GM12878 (cell line): ENCODE measurements around the gene RPS6KA5.

Experiments used
- ATF7 ChIP-seq: fragments of 450-650 bp; IDR thresholded peaks from 2 replicates; pipeline ENCODE4 v1.6.1; 2016; ENCODE audit warnings: low read depth, mild to moderate bottlenecking
- CHD4 ChIP-seq: fragments of 200-600 bp; sonication (generic); IDR thresholded peaks from 2 replicates; pipeline ENCODE4 v1.6.1; 2016; ENCODE audit warnings: mild to moderate bottlenecking
- KAT2A ChIP-seq: conservative IDR thresholded peaks from 2 replicates; pipeline ENCODE4 v1.6.1; 2011; ENCODE audit warnings: low read depth, low read length; ENCODE audit not compliant: control insufficient read depth
- SMC3 ChIP-seq: IDR thresholded peaks from 2 replicates; pipeline ENCODE4 v1.6.1; 2011; ENCODE audit warnings: low read length, improper control_type of control experiment, borderline replicate concordance
- YBX1 ChIP-seq: fragments of 450-650 bp; IDR thresholded peaks from 2 replicates; pipeline ENCODE4 v1.6.1; 2016; ENCODE audit warnings: antibody characterized with exemption
- ZZZ3 ChIP-seq: IDR thresholded peaks from 2 replicates; pipeline ENCODE4 v1.6.1; 2011; ENCODE audit warnings: low read depth; ENCODE audit not compliant: control insufficient read depth, insufficient read length
- TF ChIP-seq, protein P1 (sequence below), 3 experiments: IDR thresholded peaks in 2 of 3; conservative IDR thresholded peaks in 1 of 3; 2 replicates each; pipeline ENCODE4 v1.5.1; 2011; ENCODE audit warnings: low read depth in 3 of 3, low read length in 3 of 3, mild to moderate bottlenecking in 3 of 3, control low read depth in 2 of 3, moderate library complexity in 2 of 3, inconsistent platforms in 1 of 3, mixed read lengths in 1 of 3; ENCODE audit not compliant: control insufficient read depth in 2 of 3, insufficient read depth in 1 of 3; ENCODE audit errors: extremely low read depth in 1 of 3
- TF ChIP-seq, protein P2 (sequence below): IDR thresholded peaks from 2 replicates; pipeline ENCODE4 v1.6.1; 2012; ENCODE audit warnings: mild to moderate bottlenecking, low read depth, low read length
- TF ChIP-seq, protein P3 (sequence below): fragments of 450-650 bp; IDR thresholded peaks from 2 replicates; pipeline ENCODE4 v1.6.1; 2017; ENCODE audit warnings: mild to moderate bottlenecking

DNA sequence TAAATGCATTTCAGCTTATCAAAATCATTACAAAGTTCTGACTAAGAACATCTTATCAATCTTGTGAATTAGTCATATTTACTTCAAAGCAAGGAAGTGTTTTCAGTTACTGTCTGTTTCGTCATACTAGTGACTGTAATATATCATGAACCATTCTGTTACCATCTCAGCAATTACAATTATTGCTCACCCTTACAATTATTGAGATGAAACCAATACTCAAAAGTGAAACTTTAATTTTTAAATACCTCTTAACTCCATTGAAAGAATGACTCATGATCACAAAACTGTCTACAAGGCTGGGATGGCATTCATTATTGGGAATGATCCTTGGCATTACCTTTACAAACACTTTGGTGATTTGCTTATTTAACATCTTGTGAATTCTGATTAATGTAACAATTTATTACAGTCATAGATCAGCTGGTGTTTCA, 90.3 kb downstream of the RPS6KA5 start:
- TF ChIP-seq, protein P1, sequence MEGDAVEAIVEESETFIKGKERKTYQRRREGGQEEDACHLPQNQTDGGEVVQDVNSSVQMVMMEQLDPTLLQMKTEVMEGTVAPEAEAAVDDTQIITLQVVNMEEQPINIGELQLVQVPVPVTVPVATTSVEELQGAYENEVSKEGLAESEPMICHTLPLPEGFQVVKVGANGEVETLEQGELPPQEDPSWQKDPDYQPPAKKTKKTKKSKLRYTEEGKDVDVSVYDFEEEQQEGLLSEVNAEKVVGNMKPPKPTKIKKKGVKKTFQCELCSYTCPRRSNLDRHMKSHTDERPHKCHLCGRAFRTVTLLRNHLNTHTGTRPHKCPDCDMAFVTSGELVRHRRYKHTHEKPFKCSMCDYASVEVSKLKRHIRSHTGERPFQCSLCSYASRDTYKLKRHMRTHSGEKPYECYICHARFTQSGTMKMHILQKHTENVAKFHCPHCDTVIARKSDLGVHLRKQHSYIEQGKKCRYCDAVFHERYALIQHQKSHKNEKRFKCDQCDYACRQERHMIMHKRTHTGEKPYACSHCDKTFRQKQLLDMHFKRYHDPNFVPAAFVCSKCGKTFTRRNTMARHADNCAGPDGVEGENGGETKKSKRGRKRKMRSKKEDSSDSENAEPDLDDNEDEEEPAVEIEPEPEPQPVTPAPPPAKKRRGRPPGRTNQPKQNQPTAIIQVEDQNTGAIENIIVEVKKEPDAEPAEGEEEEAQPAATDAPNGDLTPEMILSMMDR (IDR thresholded peaks at IDR 0.05 in 2 of 3, conservative IDR thresholded peaks at IDR 0.05 in 1 of 3; ENCODE audit: control insufficient read depth in 2 of 3, extremely low read depth in 1 of 3, insufficient read depth in 1 of 3, low read depth in 3 of 3, low read length in 3 of 3), result no peak
- TF ChIP-seq SMC3, result no peak
- no peak for TF ChIP-seq YBX1
- TF ChIP-seq KAT2A, result no peak
- no peak for TF ChIP-seq ZZZ3
- no peak for TF ChIP-seq ATF7
- no peak for TF ChIP-seq CHD4
- TF ChIP-seq, protein P2, sequence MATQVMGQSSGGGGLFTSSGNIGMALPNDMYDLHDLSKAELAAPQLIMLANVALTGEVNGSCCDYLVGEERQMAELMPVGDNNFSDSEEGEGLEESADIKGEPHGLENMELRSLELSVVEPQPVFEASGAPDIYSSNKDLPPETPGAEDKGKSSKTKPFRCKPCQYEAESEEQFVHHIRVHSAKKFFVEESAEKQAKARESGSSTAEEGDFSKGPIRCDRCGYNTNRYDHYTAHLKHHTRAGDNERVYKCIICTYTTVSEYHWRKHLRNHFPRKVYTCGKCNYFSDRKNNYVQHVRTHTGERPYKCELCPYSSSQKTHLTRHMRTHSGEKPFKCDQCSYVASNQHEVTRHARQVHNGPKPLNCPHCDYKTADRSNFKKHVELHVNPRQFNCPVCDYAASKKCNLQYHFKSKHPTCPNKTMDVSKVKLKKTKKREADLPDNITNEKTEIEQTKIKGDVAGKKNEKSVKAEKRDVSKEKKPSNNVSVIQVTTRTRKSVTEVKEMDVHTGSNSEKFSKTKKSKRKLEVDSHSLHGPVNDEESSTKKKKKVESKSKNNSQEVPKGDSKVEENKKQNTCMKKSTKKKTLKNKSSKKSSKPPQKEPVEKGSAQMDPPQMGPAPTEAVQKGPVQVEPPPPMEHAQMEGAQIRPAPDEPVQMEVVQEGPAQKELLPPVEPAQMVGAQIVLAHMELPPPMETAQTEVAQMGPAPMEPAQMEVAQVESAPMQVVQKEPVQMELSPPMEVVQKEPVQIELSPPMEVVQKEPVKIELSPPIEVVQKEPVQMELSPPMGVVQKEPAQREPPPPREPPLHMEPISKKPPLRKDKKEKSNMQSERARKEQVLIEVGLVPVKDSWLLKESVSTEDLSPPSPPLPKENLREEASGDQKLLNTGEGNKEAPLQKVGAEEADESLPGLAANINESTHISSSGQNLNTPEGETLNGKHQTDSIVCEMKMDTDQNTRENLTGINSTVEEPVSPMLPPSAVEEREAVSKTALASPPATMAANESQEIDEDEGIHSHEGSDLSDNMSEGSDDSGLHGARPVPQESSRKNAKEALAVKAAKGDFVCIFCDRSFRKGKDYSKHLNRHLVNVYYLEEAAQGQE, result no peak
- TF ChIP-seq, protein P3, sequence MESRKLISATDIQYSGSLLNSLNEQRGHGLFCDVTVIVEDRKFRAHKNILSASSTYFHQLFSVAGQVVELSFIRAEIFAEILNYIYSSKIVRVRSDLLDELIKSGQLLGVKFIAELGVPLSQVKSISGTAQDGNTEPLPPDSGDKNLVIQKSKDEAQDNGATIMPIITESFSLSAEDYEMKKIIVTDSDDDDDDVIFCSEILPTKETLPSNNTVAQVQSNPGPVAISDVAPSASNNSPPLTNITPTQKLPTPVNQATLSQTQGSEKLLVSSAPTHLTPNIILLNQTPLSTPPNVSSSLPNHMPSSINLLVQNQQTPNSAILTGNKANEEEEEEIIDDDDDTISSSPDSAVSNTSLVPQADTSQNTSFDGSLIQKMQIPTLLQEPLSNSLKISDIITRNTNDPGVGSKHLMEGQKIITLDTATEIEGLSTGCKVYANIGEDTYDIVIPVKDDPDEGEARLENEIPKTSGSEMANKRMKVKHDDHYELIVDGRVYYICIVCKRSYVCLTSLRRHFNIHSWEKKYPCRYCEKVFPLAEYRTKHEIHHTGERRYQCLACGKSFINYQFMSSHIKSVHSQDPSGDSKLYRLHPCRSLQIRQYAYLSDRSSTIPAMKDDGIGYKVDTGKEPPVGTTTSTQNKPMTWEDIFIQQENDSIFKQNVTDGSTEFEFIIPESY, result no peak
